HS-5 (cell line): Measurements from ENCODE around the gene PTPRH.
"Not testable (repeated sequence)": the region's sequence is repeated elsewhere in the genome, so short reads cannot be mapped to it uniquely, and the experiment has no call there.

Source experiments
- DNase-seq: peaks from one replicate; pipeline ENCODE4 v3.0.0-alpha.2; 2012; ENCODE audit warnings: low read depth

Gene PTPRH

DNA sequence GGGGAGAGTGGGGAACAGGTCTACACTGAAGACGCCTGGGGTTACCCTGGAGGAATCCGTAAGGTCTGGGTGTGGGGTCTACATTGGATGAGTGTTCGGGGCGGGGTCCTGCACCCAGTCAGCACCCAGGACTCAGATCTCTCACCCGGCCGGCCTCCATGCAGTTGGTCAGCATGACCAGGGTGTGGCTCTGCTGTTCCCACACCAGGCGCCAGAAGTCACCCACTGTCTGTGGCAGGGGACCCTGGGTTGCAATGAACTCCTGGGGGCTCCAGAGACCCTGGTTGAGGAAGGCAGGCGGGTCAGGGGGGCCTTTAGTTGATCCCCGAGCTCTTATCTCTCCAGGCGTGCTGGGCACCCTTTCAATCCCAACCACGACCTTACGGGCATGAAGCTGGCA is 23.2 kb downstream of the PTPRH start:
- DNase-seq = no peak

DNA sequence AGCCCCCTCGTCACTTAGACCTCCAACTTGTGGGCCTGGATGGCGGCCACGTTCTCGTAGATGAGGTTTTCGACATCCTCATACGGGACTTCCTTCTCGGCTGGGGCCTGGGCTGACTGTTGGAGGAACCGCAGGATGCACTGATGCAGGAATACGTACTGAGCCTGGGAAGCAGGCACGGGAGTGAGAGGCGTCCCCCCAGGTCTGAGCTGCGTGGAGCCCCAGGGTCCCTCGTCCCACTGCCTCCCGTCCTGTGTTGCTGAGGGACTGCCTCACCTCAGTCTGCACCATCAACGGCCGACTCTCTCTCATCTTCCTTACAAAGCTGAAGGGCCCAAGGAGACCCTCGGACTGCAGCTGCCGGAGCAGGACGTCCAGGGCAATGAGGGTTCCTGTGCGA is 27.6 kb downstream of the PTPRH start:
- no peak for DNase-seq

DNA sequence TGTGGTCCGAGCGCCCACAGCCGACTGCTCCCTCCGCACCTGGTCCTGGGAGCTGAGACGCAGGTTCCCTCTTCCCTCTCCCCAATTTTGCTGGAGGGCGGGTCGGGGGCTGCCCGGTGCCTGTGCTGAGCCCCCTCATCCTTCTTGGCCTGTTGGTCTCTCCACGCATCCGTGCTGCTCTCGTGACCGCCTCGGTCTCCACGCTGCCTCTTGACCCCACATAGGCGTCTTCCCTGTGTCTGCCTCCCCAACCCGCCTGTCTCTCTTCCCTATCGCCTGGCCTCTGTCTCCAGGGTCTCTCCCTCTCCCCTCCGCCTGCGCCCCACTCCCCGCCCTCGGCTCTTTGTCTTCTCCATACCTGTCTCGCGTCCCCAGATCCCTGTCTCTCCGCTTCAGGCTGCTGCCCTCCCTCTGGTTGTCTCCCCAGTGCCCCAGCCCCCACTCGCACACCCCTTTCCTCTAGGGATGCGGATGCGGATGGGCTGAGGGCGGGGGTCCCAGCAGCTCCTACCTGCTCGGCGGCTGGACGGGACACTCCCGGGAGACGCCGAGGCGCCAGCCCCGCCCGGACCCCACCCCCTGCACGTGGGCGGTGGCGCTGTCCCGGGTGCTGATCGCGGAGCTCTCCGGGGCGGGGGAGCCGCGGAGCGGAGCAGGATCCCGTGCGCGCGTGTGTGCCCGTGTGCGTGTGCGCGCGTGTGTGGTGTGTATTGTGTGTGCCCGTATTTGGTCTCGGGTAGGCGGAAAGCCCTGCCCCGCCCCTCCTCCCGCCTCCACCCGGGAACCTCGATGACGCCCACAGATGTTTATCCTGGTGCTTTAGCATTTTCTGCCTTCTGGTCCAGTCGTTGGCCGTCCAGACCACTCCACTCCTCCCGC is 29.5 kb downstream of the PTPRH start, which contains the start of gene SYT5:
Gene SYT5 (minus strand): TSS at position 684 of the 879 bp plus-strand sequence. CDS start 1,248 bp downstream, outside the sequence.
- no peak for DNase-seq

DNA sequence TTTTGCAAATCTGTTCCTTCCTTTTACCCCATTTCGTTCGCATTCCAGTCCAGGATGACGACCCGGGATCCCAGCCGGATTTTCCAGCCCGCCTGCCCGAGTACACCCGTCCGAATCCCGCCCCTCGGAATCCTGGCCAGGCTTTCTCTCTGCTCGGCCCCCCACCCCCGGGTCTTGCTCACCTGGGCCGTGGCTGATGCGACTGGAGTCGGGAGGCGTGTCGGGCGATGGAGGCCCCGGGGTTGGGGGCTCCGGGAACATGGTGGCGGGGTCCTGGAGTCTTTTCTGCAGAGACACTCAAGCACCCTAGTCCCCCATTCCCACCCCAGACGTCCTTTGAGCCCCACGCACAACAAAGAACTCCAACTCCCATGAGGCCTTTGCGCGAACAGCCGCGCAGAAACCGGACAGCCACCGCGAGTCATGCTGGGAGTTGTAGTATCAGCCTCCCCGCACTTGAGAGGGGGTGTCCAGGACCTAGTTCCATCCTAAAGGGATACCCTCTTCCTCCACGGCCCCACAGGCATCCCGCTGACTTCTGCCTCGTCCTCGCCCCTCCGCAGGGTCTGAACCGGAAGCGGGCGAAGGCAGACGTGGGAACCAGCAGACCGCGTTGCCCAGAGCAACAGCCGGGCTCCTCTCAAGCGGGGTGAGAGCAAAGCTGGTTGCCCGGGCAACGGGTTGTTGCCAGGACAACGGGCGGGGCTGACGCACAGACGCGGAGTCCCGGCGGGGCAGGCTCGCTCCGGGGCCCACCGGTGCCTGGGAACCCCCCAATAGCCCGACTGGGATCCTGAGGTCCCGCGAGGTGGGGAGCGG is 30.3 kb downstream of the PTPRH start:
- peak; percentile 53 for DNase-seq

DNA sequence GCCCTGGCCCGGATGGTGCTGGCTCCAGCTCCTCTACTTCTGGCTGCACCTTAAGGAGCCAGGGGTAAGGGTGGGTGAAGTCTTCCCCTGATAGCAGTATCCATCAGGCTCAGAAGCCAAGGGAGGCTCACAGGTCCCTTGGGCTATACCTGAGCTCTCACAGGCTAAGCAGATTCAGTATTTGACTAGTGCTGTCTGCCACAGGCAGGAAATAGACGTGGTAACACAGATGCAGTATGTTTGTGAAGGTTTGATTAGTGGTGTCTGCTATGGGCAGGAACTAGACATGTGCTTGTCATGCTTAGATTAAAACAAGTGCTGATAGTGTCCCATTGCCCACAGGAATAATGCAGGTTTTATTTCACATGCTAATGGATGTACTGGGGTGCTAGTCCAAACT is 33.2 kb downstream of the PTPRH start:
- no peak for DNase-seq

DNA sequence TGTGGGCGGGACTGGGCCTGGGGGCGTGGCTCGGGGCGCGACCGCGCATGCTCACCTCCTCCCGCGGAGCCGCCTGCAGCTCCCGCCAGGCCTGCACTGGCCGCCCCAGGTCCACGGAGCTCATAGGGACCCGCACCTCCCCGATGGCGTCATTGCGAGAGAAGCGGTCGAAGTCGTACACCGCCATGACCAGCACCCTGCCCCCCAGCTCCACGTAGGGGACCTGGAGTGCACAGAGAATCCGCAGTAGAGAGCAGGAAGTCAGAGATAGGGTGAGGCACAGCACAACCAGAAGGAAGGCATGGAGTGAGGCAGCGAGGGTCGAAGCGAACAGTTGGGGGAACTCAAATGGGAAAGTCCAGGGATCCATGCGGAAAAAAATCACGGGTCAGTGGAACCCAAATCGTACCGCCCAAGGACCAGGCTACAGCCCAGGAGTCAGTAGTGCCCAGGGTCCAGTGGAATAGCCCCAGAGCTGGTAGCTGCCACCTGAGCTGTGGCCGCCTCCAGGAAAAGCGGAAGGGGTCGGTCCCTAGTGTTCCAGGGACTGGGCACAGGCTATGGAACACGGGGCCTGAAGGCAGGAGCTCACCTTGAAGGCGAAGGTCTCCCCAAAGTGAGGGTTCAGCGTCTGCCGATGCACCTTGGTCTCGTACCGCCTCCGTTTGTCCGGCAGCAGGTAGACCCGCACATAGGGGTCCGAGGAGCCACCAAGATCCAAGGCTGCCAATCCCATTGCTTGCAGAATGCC is 34.0 kb downstream of the PTPRH start:
- DNase-seq = no peak

DNA sequence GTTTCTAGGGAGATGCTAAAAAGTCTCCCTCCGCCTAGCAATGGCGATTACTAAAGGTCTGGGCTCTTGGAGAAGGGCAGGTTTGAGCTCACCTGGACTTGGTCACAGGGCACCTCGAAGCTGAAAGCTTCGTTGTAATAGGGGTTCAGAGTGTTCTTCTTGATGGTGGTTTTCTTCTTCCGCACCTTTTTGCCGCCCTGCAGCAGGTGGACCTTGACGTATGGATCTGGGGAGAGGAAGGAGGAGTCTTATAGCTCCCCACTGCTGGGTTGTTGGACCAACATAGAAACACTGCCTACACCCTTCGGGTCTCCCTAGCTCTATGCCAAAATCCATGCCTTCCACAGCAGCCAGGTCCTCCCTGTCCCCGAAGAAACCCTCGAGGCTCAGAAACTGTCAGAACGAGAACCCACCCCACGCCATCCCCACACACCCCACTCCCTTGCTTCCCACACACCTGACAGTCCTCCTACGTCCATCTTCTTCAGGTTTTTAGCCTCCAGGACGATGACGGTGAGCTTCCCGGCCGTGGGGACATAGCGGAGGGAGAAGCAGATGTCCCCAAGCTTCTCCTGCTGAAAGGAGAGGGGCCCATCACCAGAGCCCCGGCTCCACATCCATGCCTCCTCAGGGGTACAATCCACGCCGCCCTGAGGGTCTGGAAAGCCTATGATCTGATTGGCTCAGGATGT is 34.7 kb downstream of the PTPRH start:
- no peak for DNase-seq

DNA sequence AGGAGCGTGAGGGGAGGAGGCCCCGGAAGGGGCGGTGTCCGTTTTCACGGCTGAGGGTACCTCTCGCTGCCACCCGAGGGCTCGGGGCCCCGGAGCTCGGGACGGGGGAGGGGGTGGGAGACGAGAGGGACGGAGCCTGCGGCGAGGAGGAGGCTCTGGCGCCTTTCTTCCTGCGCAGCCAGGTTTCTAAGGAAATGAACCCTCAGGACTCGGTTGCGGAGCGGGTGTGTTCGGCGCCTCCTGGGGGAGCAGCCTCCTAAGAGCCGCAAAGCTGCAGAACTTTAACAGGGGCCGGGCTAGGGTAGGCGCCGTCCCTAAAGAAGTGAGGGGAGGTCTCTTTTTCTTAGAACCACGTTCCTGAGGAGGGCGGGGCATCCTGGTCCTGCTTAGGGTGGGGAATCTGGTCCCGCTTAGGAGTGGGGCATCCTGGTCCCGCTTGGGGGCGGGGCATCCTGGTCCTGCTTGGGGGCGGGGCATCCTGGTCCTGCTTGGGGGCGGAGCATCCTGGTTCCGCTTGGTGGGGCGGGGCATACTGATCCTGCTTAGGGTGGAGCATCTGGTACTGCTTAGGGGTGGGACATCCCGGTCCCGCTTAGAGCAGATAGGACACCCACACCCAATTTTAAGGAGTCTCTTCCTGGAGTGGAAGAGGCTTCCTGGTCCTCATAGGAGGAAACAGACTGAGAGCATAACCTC is 35.4 kb downstream of the PTPRH start:
- DNase-seq = peak; percentile 73

DNA sequence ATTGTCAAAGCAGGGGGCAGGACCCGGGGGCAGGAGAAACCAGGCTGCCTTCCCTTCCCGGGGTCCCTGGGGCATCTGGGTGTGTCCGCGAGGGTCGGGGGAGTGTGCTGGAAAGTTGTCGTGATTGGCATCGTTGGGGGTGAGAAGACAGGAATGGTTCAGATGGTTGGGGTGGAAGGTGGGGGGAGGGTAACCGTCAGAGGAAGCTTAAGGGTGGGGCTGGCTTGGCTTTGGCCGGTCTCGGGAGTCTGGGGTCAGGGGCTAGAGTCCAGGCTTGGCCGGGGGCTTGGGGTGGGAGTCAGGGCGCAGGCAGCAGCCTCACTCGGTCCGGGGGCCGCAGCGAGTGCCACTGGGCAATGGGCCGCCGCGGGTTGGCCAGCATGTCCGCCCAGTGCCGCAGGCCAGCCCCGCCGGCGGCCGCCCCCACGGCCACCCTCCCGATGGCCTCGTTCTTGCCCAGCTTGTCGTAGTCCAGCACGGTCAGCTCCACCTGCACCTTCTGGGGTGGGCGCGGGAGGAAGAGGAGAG is 36.1 kb downstream of the PTPRH start:
- no peak for DNase-seq

DNA sequence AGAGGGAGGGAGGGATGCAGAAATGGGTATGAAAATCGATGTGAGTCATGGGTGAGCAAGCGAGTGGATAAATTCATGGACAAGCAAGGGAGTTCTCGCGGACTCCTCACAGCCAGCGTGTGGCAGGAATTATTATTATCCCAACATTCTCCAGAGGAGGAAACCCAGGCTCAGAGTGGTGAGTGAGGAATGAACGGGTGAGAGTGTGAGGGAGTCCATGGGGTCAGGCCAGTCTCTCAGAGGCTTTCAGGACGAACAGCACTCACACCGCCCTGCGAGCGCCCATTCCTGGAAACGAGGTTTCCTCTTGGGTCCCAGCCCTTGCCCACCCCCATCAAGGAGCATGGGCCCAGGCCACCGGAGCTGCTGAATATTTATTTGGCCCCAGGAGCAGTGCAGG is 36.6 kb downstream of the PTPRH start:
- peak; percentile 68 for DNase-seq

DNA sequence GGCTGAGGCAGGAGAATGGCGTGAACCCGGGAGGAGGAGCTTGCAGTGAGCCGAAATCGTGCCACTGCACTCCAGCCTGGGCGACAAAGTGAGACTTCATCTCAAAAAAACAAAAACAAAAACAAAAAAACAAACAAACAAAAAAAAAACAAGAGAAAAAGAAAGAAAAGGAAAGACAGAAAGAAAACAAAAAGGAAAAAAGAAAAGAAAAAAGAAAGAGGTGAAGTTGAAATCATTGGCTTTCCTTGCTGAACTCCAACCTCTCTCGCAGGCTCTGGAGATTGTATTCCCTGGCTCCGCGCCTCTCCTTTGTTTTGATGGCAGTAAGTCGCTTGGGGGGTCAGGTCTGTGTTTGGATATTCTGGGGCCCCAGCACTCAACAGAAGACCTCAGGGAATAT is 37.0 kb downstream of the PTPRH start:
- DNase-seq = not testable (repeated sequence)

DNA sequence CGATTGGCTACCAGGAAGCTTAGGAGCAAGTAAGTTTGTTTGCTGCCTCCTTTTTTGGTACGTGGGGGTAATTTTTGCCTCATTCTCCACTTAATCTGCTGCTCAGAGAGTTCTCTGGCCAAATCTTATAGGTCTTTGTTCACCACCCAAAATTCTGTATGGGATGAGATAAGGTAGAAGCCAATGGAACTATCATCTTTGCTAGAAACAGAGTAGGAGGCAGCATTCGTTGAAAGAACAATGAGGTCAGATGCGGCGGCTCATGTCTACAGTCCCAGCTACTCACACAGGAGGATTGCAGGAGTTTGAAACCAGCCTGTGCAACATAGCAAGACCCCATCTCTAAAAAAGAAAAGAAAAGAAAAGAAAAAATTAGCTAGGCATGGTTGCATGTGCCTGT is 37.9 kb downstream of the PTPRH start:
- no peak for DNase-seq

DNA sequence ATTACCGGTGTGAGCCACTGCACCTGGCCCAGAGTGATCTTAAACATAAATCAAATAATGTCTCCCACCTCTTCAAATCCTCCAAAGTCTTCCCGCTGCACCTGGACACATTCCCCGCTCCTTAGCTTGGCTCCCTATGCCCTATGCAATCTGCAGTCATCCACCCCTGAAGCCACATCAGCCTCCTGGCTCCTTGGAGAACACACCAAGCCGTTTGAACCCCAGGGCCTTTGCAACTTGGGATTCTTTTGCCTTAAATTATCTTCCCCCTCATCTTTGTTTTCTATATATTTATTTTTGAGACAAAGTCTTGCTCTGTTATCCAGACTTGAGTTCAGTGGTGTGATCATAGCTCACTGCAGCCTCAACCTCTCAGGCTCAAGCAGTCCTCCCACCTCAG is 40.2 kb downstream of the PTPRH start:
- no peak for DNase-seq

DNA sequence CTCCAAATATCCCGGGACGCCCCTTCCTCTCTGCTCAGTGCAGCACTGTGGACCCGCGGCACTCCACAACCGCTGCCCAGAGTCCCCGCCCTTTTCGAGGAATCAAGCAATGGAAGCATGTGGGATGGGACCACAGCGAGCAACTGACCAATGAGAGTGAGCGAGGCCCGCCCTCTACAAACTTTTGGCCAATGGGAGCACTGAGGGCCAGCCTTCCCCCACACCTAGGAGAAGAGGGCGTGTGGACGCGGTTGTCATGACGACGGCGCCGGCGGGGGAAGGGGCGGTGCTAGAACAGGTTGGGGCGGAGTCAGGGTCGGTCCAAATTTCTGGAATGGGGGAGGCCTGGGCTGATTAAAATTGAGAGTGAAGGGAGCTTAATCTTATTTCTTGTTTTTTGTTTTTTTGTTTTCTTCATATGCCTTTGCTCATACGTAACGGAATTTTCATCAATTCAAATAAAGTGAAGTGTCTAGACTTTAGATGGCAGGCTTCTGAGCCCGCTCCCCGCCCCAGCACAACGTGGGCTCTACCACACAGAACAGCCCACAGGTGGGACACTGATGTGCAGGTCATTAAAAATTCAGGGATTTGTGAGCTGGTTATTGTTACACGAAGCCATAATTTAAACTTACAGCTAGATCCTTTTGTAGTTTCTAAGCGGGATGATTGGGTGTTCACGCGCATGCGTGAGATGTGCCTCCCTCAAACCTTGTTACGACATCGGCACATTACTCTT is 42.6 kb downstream of the PTPRH start, which contains the start of gene DNAAF3:
Gene DNAAF3 (minus strand): TSS at position 84 of the 739 bp plus-strand sequence. CDS start 200 bp downstream, outside the sequence.
- DNase-seq = peak; percentile 88

DNA sequence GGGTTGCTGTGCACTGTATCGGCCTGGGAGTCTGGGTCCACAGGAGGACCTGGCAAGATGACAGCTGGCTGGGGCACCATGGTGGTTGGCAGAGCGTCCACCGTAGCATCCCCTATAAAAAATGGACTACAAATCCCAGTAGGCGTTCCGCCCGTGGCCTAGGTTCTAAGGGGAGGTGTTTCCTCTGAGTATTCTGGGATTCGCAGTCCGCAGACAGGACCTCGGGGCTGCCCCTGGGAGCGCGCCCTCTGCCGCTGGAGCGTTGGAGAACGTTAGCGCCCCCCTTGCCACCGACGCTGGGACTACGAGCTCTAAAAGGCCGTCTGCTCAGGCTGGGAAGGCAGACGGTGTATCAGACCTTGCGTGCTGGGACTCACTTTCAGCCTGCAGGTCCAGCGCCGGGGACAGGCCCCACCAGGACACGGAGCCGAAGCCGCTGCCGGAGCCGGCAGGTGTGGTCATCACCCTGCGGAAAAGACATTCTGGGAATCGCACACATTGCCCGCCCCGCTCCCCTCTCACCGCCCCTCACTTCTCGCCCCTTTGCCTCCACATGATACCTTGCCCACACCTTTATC is 43.3 kb downstream of the PTPRH start:
- no peak for DNase-seq

DNA sequence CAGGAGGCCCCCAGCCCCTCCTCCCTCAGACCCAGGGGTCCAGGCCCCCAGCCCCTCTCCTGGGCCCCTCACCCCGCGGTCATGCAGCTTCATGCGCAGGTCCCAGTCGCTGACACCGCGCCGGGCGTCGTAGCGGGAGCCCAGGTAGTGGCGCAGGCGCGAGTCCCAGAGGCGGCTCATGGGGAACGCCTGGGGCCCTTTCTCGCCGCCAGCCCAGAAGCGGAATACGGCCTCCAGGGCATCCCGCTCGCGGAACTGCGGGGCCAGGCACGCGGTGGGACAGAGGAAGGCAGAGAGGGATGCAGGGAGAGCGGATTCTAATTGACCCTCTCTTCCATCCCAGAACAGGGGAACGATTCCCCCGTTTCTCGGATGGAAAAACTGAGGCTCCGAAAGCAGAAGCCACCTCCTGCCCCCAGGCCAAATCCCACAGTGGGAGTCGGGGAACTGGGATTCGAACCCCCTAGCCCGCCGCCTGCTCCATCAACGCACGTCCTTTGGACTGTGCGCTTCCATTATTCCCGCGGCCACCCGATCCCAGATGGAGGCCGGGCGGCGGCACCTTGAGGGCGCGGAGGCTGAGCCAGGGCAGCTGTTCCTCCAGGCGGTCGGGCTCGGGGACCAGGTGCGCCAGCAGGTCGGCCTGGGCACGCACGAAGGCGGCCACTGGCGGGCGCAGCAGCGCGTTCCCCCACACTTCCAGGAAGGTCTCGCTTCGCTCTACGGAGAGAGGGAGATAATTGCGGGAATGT is 47.6 kb downstream of the PTPRH start:
- no peak for DNase-seq

DNA sequence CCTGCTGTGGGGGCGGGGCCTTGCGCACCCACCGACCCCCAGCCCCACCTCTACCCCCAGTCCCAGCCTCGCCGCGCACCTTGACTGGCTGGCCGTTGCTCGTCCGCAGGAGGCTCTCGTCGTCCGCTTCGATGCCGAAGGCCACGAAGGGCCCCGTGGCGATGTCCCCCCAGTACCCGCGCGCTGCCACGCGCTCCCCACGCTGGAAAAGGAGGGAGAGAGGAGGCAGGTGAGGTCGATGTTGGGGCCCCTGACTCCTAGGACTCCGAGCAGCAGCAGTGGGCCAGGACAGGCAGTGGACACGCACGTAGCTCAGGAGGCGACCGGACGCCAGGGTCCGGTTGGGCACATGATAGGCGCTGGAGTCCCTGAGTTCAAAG is 48.3 kb downstream of the PTPRH start:
- DNase-seq = no peak

DNA sequence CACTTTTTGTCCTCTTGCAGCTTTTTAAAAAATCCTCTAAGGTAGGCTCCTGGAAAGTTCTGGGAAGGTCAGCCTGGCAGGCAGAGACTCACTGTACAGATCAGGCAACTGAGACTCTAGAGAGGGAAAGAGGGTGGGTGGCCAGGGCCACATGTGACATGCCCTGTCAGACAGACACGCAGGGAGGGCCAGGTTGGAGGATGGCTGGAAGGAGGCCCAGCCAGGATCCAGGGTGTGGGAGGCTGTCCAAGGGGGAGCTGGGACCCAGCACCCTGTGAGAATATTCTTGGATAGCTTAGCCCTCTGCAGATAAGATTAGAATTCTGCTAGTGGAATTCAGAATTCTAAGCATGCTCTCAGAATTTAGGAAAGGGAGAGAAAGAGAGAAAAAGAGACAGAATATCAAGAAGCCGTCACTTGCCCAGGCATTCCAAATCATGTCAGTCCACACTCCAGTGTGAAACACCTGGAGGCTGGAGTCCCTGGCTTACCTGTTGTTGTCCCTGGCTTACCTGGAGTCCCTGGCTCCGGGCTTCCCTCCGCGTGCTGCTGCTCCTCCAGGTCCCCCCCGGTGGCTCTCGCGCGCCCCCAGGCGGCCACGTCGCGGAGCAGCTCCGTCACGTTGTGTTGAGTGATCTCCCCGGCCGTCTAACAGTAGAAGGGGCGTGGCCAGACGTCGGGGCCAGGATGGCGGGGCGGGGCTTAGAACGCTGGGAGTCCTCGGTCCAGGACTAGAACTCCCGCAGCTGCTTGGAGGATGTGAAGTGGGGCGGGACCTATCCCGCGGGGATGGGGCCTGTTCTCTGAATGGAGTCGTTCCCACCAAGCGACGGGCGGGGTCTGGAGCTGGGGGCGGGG is 48.9 kb downstream of the PTPRH start:
- DNase-seq = no peak
